ENCODE results near the gene COLEC12.

GRCh38 chr18:319720-320119 is 180.8 kb downstream of the COLEC12 start:
- TF ChIP-seq PBX3 (CRISPR knock-in tag; IDR thresholded peaks at IDR 0.05) (no peak), ZNF580 (tag by site-specific recombination; IDR thresholded peaks at IDR 0.05) (no peak), ZBTB21 (tag by site-specific recombination; IDR thresholded peaks at IDR 0.05) (no peak), BCL11A (tag by site-specific recombination; IDR thresholded peaks at IDR 0.05; ENCODE audit: low read depth) (no peak), ZNF24 (tag by site-specific recombination; IDR thresholded peaks at IDR 0.05) (no peak), ZNF239 (tag by site-specific recombination; IDR thresholded peaks at IDR 0.05) (no peak), SP2 (tag by site-specific recombination; IDR thresholded peaks at IDR 0.05) (no peak), ZBTB48 (tag by site-specific recombination; IDR thresholded peaks at IDR 0.05) (no peak)
- TF ChIP-seq, protein P1, sequence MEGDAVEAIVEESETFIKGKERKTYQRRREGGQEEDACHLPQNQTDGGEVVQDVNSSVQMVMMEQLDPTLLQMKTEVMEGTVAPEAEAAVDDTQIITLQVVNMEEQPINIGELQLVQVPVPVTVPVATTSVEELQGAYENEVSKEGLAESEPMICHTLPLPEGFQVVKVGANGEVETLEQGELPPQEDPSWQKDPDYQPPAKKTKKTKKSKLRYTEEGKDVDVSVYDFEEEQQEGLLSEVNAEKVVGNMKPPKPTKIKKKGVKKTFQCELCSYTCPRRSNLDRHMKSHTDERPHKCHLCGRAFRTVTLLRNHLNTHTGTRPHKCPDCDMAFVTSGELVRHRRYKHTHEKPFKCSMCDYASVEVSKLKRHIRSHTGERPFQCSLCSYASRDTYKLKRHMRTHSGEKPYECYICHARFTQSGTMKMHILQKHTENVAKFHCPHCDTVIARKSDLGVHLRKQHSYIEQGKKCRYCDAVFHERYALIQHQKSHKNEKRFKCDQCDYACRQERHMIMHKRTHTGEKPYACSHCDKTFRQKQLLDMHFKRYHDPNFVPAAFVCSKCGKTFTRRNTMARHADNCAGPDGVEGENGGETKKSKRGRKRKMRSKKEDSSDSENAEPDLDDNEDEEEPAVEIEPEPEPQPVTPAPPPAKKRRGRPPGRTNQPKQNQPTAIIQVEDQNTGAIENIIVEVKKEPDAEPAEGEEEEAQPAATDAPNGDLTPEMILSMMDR (tag by site-specific recombination; IDR thresholded peaks at IDR 0.05): no peak
- TF ChIP-seq, protein P2, sequence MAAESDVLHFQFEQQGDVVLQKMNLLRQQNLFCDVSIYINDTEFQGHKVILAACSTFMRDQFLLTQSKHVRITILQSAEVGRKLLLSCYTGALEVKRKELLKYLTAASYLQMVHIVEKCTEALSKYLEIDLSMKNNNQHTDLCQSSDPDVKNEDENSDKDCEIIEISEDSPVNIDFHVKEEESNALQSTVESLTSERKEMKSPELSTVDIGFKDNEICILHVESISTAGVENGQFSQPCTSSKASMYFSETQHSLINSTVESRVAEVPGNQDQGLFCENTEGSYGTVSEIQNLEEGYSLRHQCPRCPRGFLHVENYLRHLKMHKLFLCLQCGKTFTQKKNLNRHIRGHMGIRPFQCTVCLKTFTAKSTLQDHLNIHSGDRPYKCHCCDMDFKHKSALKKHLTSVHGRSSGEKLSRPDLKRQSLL (tag by site-specific recombination; IDR thresholded peaks at IDR 0.05): no peak

All from HEK293 (cell line).